Myocyte (in vitro differentiated cells): Measurements from ENCODE around the gene PITX1. TPM values are rescaled to one million over a fixed set of nuclear protein-coding genes. Genes with fewer than 3 reads are reported as not detected.
A peak's percentile ranks its signal among the peaks of the same experiment; 100 is the strongest.

Source experiments
- DNase-seq: peaks from one replicate; pipeline ENCODE4 v3.0.0-alpha.2; 2012; ENCODE audit warnings: low read depth
- total RNA-seq: library from RNA; depleted of rRNA; stranded (reverse); fragments of >200 nt; gene quantifications from 2 replicates; pipeline ENCODE4 v1.2.3, GENCODE V29; 2014

The PITX1 gene
- total RNA-seq, 1 donor from 2014 or later = 5.5 TPM

GRCh38 chr5:135029477-135030122, 4.4 kb downstream of the PITX1 start:
- no peak for DNase-seq

GRCh38 chr5:135028791-135029476, 5.1 kb downstream of the PITX1 start:
- DNase-seq = no peak

GRCh38 chr5:135027697-135028615, 6.1 kb downstream of the PITX1 start:
- no peak for DNase-seq

GRCh38 chr5:135027266-135027696, 6.7 kb downstream of the PITX1 start:
- no peak for DNase-seq

GRCh38 chr5:135026645-135027265, 7.3 kb downstream of the PITX1 start:
- DNase-seq = no peak

GRCh38 chr5:135025730-135026644, 8.0 kb downstream of the PITX1 start:
- DNase-seq = no peak

GRCh38 chr5:135024956-135025729, 8.9 kb downstream of the PITX1 start:
- DNase-seq = no peak

GRCh38 chr5:135020111-135020895, 13.7 kb downstream of the PITX1 start:
- DNase-seq = peak; percentile 69

GRCh38 chr5:135019314-135019713, 14.7 kb downstream of the PITX1 start:
- no peak for DNase-seq

- no peak for DNase-seq
Observed at GRCh38 chr5:135018457-135018856, 15.6 kb downstream of the PITX1 start.

GRCh38 chr5:135016861-135017290, 17.2 kb downstream of the PITX1 start:
- DNase-seq = no peak

GRCh38 chr5:135015942-135016341, 18.1 kb downstream of the PITX1 start:
- no peak for DNase-seq

GRCh38 chr5:135013947-135014570, 20.0 kb downstream of the PITX1 start:
- DNase-seq = no peak

GRCh38 chr5:135013445-135013844, 20.6 kb downstream of the PITX1 start:
- DNase-seq = no peak

- DNase-seq = peak; percentile 43
Observed at GRCh38 chr5:135012951-135013391, 21.1 kb downstream of the PITX1 start.

GRCh38 chr5:135012033-135012588, 21.9 kb downstream of the PITX1 start:
- DNase-seq = no peak

- no peak for DNase-seq
Observed at GRCh38 chr5:135011355-135012032, 22.5 kb downstream of the PITX1 start.
